Inferior parietal cortex (tissue), 1 donor: ENCODE results near the gene ASXL2.
"Not testable (repeated sequence)": the region's sequence is repeated elsewhere in the genome, so short reads cannot be mapped to it uniquely, and the experiment has no call there.

Experiments used
- DNase-seq: peaks from one replicate; pipeline ENCODE4 v3.0.0-alpha.2; 2016; ENCODE audit errors: extremely low spot score

ASXL2 gene

DNA sequence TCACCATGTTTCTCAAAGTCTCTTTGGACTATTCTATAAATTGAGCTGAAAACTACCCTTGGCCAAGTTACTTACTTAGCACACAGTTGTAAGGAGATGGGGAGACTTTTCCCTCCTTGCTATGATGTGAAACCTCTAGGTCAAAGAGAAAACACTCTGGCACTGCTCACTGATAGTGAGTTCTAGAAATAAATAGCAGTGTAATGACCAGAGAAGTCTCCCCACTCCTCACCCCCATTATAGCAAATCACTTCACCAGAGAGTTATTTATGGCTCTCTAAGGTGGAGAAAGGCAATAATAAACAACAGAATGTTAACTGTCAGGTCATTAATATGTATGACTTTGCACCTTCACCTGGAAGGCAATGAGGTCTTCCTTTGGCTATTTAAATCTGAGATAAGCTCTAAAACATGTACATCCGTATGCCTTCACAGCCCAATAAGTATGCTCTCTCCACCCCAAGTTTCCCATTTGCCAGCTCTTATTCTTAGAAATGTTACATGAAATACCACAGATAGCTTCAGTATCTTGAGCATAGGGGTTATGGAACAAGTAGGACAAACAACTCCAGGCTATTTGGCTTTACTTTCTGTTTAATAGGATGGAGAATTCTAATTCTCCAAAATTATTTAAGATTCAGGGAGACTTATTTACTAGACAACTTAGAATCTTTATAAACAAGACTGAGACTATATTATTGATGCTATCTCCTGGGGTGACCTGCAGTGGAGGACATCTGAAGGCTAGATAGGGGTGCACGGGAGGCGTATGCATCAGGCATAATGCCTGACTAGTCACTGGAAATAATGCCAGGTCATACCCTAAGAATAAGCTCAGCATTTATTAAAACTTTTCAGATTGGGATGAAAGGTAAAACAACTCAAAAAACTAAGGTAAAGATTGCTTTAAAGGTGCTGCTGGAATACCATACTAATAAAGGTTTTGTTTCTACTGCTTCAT is 139.6 kb downstream of the ASXL2 start:
- no peak for DNase-seq

DNA sequence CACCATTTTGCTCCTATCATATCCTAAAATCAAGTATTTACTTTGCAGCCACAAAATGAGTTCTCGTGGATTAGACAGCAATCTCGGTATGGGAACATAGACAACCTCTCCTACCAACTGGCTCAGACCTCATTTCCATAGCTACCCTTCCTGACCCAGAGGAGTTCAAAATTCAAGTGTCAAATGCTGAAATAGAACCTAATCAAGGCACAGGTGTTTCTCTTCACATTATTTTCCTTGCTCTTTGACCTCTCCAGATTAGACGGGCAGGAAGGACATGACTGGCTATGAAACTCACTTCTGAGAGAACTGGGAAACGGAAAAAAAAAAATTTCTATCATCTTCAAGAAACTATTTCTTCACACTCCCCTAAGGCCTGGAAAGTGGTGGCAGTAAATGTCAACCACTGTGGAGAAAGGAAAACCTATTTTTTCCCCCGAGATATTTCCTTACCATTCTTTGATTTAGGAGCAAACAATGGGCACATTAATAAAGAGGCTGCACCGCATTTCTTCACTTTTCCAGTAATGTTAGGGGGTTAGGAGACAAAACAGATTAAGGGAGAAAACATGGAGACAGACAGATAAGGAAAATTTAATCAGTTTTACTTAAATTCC is 141.3 kb downstream of the ASXL2 start:
- DNase-seq: no peak

DNA sequence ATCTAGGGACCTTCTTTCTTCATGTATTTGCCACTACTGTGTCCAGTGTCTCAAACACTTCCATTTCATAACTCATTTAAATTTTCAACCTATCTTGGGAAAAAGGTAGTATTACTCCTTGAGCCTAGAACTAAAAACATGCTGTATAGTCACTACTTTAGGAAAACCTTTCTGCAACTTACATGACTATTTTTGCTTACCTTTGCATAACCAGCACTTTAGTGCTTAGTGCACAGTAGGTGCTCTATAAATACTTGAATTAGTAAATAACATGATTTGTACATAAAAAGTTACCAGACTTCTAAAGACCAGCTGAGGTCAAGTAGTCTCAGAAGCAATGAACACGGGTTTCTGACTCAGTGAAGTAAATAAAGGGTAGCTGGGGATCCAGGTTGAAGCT is 142.5 kb downstream of the ASXL2 start:
- no peak for DNase-seq

DNA sequence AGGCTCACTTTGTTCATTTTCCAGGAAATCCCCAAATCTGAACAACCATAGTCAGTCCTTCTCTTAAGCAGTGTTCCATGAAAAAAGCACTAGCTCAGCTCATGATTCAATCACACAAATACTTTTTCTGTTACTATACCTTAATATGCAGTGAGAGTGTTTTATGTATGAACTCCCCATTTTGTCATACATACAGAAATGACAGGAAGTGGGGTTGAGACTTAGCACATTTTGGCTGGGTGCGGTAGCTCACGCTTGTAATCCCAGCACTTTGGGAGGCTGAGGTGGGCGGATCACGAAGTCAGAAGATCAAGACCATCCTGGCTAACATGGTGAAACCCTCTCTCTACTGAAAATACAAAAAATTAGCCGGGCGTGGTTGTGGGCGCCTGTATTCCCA is 149.7 kb downstream of the ASXL2 start:
- no peak for DNase-seq

DNA sequence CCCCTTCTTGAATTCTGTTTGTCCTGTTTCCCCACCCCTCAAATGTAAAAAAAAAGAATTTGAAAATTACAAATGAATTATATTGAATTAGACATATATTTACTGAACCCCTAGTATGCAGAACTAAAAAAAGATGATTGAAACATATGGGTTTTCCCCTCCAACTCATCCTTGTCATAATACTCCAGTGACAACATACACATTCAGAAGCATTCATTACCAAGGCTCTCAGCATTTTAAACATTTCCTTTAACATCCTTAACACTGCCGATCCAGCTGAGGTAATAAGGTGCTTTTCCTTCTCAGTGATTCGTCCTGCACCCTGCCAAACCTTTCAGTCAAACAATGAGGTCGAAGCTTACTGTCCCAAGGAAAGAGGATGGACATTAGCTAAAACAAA is 151.8 kb downstream of the ASXL2 start:
- no peak for DNase-seq

DNA sequence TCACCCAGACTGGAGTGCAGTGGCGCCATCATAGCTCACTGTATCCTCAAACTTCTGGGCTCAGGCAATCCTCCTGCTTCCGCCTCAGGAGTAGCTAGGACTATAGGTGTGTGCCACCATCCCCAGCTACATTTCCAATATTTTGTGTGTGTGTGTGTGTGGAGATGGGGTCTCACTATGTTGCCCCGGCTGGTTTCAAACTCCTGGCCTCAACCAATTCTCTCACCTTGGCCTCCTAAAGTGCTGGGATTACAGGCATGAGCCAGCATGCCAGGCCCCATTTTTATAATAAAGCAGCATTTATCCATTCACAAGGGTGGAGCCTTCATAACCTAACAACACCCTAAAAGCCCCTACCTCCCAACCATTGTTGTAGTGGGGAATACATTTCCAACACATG is 152.4 kb downstream of the ASXL2 start:
- DNase-seq: no peak

DNA sequence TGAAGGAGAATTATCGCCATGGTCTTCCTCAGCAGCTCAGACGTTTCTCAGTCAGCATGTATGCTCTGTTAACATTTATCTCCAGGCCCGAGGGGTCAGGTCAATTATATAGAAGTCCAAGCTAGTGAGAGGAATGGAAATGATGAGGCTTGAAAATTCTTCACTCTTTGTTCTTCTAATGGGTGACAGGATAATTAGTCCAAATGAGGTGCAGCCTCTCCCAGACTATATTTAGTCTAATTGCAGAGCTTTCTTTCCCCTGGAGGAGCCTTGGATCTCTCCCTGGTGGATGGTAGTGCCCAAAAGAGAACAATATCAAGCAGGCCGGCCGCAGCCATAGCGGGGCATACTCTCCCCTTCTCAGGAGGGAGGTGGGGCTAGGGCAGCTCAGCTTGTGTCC is 153.5 kb downstream of the ASXL2 start:
- DNase-seq: no peak

DNA sequence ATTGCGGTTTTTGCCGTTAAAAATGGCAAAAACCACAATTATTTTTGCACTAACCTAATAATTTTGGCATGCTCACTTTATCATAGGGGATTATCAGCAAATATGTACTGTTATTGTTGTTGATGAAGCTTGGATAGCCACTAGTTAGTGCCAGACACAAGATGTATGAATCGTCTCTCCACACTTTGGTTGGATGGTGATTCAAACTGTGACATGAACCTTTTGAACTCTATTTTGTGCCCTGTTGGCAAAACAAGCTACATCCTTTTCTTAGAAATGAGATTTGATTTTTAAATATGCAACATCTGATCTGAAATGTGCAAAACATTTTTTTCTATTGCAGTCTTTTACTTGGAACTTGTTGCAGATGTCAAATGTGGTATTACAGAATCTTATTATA is 156.1 kb downstream of the ASXL2 start:
- no peak for DNase-seq

DNA sequence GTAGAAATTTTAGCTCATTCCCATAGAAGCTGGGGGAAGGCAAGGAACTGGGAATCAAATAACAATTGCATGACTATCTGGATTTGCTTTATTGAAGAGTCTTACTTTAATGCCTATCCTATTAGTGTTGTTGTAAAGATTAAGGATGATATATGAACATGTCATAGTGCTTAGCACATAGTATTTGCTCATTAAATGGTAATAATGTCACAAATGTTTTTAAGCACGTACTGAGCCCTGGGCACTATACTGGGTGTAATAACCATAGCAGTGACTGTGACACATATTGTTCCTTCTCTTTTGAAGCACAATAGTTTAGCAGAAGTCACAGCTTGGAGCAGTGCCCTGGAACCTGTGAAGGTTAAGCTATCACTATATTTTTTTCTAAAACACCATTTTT is 157.7 kb downstream of the ASXL2 start:
- no peak for DNase-seq

DNA sequence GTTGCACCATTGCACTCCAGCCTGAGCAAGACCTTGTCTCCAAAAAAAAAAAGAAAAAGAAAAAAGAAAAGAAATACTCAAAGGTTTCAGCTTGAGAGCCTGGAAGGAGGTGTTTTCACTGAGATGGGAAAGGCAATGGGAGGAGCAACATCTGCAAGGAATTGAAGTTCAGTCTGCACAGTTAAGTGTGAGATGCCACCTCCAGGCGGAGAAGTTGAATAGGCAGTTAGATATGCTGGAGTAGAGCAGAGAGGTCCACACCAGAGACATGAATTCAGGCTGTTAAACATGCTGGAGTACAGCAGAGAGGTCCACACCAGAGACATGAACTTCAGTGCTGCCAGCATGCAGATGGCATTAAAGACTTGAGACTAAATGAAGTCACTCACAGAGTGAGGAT is 163.5 kb downstream of the ASXL2 start:
- no peak for DNase-seq

DNA sequence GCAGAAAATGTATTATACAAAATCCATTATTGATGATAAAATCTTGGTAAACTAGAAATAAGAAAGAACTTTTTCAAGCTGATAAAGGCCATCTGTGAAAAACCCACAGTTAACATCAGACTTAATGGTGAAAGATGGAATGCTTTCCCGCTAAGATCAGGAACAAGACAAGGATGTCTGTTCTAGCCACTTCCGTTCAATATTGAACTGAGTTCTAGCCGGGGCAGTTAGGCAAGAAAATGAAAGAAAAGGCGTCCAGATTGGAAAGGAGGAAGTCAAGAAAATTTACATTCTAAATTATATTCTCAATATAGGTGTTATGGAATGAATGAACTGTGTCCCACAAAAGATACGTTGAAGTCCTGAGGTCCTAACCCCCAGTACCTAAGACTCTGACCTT is 165.8 kb downstream of the ASXL2 start:
- no peak for DNase-seq

DNA sequence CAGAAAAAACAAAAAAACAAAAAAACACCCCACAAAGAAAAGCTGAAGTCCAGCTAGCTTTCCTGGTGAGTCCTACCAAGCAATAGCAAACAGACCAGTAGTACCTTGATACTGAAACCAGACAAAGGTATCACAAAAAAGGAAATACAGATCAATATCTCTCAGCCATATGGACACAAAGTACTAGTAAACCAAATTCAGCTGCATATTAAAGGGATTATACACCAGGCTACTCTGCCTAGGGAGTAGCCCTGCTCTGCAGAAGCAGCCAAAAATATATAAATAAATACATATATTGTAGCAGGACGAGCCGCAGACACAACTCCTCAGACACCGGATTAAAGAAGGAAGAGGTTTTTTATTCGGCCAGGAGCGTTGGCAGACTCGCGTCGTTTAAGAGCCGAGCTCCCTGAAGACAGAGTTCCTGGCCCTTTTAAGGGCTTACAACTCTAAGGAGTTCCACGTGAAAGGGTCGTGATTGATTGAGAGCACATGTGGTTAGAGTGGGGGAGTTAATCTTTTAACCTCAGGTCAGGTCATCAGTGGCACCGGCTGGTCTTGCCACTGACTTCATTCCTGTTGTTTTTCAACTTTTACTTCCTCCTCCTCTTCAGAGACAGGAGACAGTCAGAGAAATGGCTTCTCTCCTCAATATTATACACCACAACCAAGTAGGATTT is 166.5 kb downstream of the ASXL2 start:
- DNase-seq: no peak

DNA sequence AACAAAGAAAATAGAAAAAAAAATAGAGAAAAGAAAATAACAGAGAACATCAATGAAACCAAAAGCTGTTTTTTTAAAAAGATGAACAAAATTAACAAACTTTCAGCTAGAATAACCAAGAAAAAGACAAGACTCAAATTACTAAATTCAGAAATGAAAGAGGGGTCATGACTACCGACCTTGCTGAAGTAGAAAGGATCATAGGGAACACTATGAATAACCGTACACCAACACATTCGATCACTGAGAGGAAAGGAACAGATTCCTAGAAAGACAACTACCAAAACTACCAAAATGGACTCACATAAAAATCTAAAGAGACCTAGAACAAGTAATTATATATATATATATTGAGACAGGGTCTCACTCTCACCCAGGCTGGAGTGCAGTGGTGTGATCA is 167.5 kb downstream of the ASXL2 start:
- no peak for DNase-seq

DNA sequence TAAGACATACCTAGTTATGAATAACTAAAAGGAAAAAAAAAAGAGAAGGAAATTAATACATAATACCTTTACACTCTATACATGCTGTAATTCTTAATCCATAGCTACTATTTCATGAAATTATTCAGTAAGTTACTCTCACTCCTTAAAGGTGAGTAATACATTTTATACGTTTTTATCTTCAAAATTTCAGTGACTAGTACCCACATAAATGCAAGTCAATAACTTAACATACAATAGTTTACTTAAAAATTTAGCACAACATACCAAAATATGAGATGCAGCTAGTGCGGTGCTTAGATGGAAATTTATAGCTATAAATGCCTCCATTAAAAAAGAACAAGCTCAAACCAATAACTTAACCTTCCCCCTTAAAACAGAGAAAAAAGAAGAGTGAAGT is 168.9 kb downstream of the ASXL2 start:
- no peak for DNase-seq

DNA sequence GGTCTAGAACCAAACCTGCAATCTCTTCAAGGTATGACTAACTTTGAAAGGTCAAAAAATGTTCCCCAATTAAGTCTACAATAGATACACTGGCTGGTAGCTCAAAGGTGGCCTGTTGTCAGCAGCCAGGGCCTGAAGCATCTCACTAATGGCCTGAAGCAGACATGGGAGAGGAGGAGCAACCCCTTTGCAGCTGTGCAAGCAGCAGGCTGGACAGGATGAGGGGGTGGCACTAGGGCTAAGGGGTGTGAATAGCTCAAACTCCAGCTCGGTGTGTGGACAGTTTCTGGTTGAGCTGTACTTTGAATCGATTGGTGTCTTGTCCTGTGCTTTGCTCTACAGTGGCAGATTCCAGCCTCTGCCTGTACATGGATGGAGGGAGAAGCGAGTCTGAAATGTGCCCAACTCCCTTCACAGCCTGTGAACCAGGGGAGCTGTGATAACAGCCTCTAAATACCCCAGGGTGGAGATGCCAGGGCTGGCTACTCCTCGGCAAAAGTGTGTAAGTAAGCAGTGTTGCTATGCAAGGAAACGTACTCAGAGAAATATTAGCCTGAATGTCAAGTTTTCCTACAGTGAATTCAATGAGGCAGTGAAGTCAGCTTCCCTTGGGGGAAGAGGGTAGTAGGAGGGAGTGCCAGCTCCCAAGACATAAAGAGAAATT is 170.2 kb downstream of the ASXL2 start:
- DNase-seq: no peak

DNA sequence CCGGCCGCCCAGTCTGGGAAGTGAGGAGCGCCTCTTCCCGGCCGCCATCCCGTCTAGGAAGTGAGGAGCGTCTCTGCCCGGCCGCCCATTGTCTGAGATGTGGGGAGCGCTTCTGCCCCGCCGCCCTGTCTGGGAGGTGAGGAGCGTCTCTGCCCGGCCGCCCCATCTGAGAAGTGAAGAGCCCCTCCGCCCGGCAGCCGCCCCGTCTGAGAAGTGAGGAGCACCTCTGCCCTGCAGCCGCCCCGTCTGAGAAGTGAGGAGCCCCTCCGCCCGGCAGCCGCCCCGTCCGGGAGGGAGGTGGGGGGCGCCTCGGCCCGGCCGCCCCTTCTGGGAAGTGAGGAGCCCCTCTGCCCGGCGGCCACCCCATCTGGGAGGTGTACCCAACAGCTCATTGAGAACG is 172.7 kb downstream of the ASXL2 start:
- DNase-seq: not testable (repeated sequence)

DNA sequence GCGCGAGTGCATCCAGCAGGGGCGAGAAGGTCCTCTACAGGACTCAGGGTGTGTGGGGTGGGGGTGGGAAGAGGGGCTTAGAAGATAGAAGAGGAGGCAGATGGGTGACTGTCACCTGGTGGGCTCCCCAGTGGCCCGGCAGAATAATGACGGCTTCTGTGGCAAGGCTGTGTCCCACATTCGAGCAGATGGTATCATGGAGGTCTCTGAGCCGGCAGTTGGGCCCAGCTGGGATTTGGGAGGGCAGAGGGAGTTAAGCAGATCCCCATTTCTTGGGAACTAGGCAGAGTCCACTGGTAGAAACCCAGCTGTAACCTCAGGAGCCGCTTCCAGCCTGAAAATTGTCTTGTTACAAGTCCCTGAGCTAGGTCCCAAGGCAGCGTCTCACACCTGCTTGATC is 176.5 kb downstream of the ASXL2 start:
- no peak for DNase-seq

DNA sequence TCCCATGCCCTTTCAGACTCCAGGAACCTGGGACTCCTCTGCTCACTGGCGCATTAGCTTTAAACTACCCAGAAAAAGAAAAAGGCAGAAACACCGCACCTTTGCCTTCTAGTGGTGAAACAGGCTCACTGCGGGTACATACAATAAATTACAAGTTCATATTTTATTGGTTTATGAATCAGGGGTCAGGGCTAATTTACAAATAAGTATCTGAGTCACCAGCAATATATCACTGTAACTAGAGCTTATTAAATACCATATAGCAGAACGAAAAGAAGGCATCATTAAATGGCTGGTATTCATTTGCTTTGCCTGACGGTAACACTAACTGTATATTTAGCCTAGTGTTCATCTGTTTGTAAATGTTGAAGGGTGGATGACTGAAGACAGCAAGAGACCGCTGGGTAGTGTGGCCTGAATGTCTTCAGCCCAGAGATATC is 178.0 kb downstream of the ASXL2 start:
- peak; percentile 50 for DNase-seq

DNA sequence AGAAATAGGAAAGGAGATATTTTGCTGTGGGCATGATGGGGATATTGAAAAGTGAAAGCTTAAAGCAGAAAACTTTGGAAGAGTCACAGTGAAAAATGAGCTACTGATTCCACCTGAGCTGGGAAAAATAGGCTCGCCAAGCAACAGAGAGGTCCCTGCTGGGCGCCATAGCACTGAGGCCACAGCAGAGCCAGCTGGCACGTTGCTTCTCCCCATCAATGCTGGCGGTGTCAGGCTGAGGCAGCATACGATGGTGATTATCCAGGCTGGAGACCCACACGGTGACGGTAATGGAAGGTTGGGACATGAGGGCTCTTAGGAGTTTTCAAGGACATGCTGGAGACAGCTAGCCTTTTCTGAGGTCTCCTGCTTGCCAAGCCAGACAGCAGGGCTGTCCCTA is 179.1 kb downstream of the ASXL2 start:
- no peak for DNase-seq

DNA sequence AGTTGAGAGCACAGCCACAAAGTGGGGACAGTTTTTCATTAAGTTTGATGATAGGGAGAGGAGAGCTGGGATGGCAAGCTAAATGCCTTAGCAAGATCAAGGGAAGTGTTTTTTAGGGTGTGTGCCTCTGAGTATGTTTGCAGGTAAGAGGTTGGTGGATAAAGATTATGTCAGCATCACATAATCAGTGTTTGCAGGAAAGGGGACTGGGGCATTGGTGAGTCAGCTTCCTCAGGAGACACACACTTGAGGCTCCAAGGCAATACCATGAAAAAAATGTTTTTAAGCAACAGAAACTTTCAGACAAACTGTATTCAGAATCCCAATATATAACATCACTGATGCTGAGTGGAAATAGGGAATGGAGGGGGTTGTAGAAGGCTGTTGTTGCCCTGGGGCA is 179.5 kb downstream of the ASXL2 start:
- no peak for DNase-seq

DNA sequence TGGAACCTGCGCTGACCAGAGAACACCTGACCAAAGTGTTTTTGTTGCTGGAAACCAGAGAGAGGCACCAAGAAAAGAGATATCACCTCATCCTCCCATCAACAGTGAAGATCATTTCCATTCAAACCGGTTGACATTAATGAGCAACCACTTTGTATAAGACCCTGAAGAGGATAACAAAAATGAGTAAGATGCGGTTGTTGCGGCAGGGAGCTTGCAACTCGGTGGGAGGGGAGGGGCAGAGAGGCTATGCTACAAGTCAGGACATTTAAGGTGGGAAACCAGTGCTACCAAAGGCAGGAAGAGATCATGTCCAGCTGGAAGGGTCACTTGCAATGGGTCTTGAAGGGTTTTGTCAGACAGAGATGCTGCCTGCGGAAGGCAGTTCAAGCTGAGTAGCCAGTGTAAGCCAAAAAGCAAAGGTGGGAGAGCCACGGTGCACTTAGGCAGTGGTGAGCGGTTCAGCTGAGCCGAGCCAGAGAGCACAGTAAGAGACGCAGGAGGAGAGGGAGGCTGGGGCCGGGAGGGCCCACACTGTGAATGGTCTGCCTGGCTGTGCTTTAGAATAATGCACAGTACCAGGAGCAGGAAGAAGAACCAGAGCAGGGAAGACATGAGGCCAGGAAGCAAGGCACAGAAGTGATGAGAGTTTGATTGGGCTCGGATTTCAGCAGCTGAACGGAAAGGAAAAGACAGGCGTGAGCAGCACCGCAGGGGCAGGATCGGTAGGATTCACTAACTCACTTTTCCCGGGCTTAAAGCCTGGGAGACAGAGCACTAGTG is 180.5 kb downstream of the ASXL2 start:
- DNase-seq: no peak
